ENCODE results near the gene GINS1. TPM values are rescaled to one million over a fixed set of nuclear protein-coding genes. Genes with fewer than 3 reads are reported as not detected.
A peak's percentile ranks its signal among the peaks of the same experiment; 100 is the strongest.

The GINS1 gene
- total RNA-seq, 1 experiment from 2014 or later: 6.0 TPM

DNA sequence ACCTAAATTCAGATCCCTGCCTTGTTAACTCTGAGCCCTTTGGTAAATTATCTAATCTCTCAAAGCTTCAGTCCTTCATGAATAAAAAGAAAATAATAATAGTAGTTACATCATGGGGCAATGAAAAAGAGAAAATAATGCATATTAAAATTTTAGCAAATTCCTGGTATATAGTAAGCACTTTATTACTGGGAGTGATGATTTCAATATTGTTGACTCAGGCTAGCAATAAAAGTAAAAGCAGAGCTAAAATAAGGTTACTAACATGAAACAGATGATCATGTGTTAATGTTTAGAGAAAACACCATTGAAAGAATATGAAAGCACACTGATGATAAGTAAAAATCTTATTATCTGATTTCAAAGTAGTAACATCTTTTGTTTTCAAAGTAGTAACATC is 13.6 kb downstream of the GINS1 start:
- Mint-ChIP-seq H3K4me3 (ENCODE audit: unreplicated experiment) (no peak overlapping the region), H3K36me3 (ENCODE audit: insufficient read depth, unreplicated experiment) (peaks cover 6% of the 10 kb centered on the region), H3K27me3 (ENCODE audit: insufficient read depth, unreplicated experiment) (no peaks in the 10 kb centered on the region), H3K9me3 (ENCODE audit: unreplicated experiment) (no peaks in the 10 kb centered on the region), H3K4me1 (ENCODE audit: insufficient read depth, unreplicated experiment) (no peaks in the 10 kb centered on the region), H3K27ac (ENCODE audit: low read depth, unreplicated experiment) (no peak overlapping the region)
- CTCF ChIA-PET: interaction anchor here (0.9 kb wide), 1 partner anchor 66 kb away, joined by 3 read pairs; no protein-coding TSS in a partner anchor
- TF ChIP-seq, protein P1, sequence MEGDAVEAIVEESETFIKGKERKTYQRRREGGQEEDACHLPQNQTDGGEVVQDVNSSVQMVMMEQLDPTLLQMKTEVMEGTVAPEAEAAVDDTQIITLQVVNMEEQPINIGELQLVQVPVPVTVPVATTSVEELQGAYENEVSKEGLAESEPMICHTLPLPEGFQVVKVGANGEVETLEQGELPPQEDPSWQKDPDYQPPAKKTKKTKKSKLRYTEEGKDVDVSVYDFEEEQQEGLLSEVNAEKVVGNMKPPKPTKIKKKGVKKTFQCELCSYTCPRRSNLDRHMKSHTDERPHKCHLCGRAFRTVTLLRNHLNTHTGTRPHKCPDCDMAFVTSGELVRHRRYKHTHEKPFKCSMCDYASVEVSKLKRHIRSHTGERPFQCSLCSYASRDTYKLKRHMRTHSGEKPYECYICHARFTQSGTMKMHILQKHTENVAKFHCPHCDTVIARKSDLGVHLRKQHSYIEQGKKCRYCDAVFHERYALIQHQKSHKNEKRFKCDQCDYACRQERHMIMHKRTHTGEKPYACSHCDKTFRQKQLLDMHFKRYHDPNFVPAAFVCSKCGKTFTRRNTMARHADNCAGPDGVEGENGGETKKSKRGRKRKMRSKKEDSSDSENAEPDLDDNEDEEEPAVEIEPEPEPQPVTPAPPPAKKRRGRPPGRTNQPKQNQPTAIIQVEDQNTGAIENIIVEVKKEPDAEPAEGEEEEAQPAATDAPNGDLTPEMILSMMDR (IDR thresholded peaks at IDR 0.05; ENCODE audit: unreplicated experiment): no peak
- BruUV-seq (replicated peaks): no TSS peak
- intact Hi-C loops (cut with micrococcal nuclease): no loop called here
- DNase-seq (ENCODE audit: unreplicated experiment): no peak
- POLR2A ChIA-PET: interaction anchor here (0.7 to 1.3 kb wide), 2 partner anchors 72 to 188 kb away, joined by 3 read pairs; no protein-coding TSS in a partner anchor

GRCh38 chr20:25422032-25422431 is 14.6 kb downstream of the GINS1 start:
- H3K27ac Mint-ChIP-seq (ENCODE audit: low read depth, unreplicated experiment): no peak overlapping the region

DNA sequence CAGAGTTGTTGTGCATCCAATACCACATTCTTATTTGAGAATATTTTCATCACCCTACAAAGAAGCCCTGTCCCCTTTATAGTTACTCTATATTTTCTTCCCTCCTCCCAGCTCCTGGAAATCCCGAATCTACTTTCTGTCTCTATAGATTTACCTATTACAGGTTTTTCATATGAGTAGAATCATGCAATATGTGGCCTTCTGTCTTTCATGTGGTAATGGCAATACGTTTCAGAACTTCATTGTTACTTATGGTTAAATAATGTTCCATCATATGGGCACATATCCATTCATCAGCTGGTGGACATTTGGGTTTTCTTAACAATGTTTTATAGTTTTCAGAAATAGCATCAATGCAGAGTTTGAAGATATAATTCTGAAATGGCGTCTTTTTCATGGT is 17.1 kb downstream of the GINS1 start:
- TF ChIP-seq, protein P1 (IDR thresholded peaks at IDR 0.05; ENCODE audit: unreplicated experiment): no peak
- H3K9me3 Mint-ChIP-seq (ENCODE audit: unreplicated experiment): no peaks in the 10 kb centered on the region
- no peaks in the 10 kb centered on the region for H3K4me1 Mint-ChIP-seq (ENCODE audit: insufficient read depth, unreplicated experiment)
- H3K27me3 Mint-ChIP-seq (ENCODE audit: insufficient read depth, unreplicated experiment): no peaks in the 10 kb centered on the region
- intact Hi-C loops (cut with micrococcal nuclease): no loop called here
- peaks cover 20% of the 10 kb centered on the region for H3K36me3 Mint-ChIP-seq (ENCODE audit: insufficient read depth, unreplicated experiment)
- no TSS peak for BruUV-seq (replicated peaks)
- no peak overlapping the region for H3K27ac Mint-ChIP-seq (ENCODE audit: low read depth, unreplicated experiment)
- ChIA-PET CTCF (interaction anchor here (1.1 kb wide), 1 partner anchor 116 kb away, joined by 3 read pairs; no protein-coding TSS in a partner anchor), POLR2A (no interaction called here)
- H3K4me3 Mint-ChIP-seq (ENCODE audit: unreplicated experiment): no peak overlapping the region
- DNase-seq (ENCODE audit: unreplicated experiment): no peak

More at GRCh38 chr20:25422032-25422431, 14.6 kb downstream of the GINS1 start:
- CTCF ChIA-PET: interaction anchor here (0.6 to 0.9 kb wide), 2 partner anchors 36 to 344 kb away, joined by 3 to 5 read pairs; no protein-coding TSS in a partner anchor
- peaks cover 7% of the 10 kb centered on the region for H3K36me3 Mint-ChIP-seq (ENCODE audit: insufficient read depth, unreplicated experiment)
- intact Hi-C loops (cut with micrococcal nuclease): no loop called here
- TF ChIP-seq, protein P1 (IDR thresholded peaks at IDR 0.05; ENCODE audit: unreplicated experiment): no peak
- H3K9me3 Mint-ChIP-seq (ENCODE audit: unreplicated experiment): no peaks in the 10 kb centered on the region
- POLR2A ChIA-PET: interaction anchor here (0.6 kb wide), 1 partner anchor 23 kb away, joined by 3 read pairs; no protein-coding TSS in a partner anchor
- no TSS peak for BruUV-seq (replicated peaks)
- DNase-seq (ENCODE audit: unreplicated experiment): no peak
- H3K27me3 Mint-ChIP-seq (ENCODE audit: insufficient read depth, unreplicated experiment): no peaks in the 10 kb centered on the region
- no peak overlapping the region for H3K4me3 Mint-ChIP-seq (ENCODE audit: unreplicated experiment)
- no peaks in the 10 kb centered on the region for H3K4me1 Mint-ChIP-seq (ENCODE audit: insufficient read depth, unreplicated experiment)

DNA sequence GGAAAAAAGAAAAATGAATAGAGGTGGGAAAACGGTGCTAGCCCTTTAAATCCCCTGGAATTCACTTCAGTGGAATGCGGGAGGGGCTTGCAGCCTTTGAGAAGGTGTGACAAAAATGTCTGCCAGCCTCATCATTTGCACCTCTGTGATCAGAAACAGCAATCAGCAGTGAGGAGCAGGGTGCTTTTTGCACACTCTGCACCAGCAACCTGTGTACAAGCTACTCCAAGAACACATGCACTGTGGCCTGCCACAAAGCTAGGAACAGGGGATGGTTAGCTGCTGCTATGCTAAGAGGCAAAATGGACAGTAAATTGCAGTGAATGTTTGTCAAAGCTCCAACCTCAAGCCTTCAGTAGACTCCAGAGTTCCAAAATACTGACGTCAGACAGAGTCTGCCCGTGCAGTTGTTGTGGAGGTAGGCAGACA is 29.7 kb downstream of the GINS1 start:
- ChIA-PET POLR2A (no interaction called here), CTCF (interaction anchor here (0.7 to 1.7 kb wide), 3 partner anchors 13 to 55 kb away, joined by 3 to 7 read pairs (median 3); no protein-coding TSS in a partner anchor)
- Mint-ChIP-seq H3K27ac (ENCODE audit: low read depth, unreplicated experiment) (peak overlapping the region; percentile 5), H3K4me3 (ENCODE audit: unreplicated experiment) (no peak overlapping the region), H3K4me1 (ENCODE audit: insufficient read depth, unreplicated experiment) (peaks cover 11% of the 10 kb centered on the region), H3K27me3 (ENCODE audit: insufficient read depth, unreplicated experiment) (no peaks in the 10 kb centered on the region), H3K9me3 (ENCODE audit: unreplicated experiment) (no peaks in the 10 kb centered on the region), H3K36me3 (ENCODE audit: insufficient read depth, unreplicated experiment) (peaks cover 12% of the 10 kb centered on the region)
- no peak for DNase-seq (ENCODE audit: unreplicated experiment)
- intact Hi-C loops (cut with micrococcal nuclease): no loop called here
- TF ChIP-seq, protein P1 (IDR thresholded peaks at IDR 0.05; ENCODE audit: unreplicated experiment): no peak
- BruUV-seq (replicated peaks): no TSS peak
